GM21367 (cell line): ENCODE data around the gene MLLT3.

Experiments
- ATAC-seq: cut with Tn5 transposase; IDR thresholded peaks from one replicate; pipeline ENCODE4 v1.9.1; 2021; ENCODE audit not compliant: unreplicated experiment

MLLT3 gene

DNA sequence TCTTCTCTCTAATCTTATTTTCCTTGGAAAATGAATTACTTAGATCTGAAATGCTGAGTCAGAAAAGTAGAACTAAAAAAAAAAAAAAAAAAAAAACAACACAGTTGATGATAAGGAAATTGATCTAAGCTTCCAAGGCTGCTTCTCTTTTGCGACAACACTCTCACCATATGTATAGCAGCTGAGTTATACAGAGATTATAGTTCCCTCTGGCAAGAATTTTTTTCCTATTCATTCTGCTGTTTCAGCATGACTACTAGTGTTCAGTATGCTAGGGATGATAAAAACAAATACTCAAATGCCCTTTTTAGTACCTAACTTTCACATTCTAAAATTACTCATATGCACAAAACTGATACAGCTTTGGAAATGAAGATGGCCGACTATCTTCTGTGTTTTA is 267.3 kb downstream of the MLLT3 start:
- no peak for ATAC-seq

DNA sequence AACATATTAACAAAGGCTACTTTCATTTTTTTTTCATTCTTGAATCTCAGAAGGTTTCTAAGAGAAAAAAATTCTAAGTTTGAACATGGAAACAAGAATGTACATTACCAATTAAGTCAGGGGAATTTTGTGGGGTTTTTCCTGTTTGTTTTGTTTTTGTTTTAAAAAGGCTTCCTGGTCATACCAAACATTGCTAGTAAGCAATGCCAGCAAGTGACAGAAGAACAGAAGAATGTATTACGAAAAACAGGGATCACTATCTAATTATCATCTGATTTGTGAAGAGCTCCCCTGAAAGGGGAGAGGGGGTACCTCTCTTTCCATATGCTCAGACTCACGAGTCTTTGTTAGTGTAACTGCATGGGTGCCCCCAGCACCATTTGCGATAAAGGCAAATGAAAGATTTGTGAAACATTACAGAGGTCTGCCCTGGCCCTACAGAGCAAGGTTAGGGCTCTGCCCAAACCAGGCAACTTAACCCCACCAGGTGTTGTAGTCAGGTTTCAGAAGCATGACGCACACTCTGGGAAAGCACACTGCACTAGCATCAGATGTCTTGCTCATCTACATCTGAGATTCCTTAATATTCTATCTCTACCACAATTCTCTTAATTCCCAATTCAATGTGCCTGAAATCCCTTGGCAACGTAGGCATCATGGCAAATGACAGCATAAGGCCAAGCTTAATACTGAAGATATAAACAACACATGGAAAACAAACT is 268.2 kb downstream of the MLLT3 start:
- ATAC-seq, result no peak

DNA sequence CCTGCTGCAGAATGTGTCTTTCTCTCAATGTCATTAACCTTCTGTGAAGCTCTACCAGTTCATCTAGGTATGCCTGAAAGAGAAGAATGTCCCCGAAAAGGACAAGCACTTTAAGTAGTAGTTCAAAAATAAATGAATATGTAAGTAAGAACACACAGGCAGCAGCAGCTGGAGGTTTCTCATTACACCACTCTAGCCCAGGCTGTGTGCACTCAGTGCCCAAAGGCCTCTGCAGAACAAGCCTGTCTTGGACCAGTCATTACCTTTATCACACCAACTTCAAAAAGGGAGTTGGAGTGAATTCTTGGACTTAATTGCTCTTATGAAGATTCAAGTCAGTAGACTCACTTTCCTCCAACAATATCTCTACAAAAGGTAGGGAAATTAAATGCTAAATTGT is 268.8 kb downstream of the MLLT3 start:
- ATAC-seq, result no peak

DNA sequence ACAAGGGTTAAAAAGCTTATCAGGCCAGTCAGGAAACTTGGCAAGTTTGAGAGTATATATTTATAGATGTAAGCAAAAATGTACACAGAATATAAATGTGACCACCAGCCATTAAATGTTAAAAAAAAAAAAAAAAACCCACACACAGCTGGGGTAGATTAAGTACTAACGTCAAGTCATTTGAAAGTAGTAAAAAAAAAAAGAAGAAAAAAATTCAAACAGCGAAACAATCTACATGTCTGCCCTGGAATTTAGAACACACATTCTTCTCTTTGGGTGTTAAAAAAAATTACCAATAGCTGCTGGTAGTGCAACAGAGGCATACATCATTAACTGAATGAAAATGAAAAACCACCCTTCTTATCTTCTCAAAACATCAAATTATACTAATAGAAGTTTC is 269.7 kb downstream of the MLLT3 start:
- ATAC-seq, result no peak

DNA sequence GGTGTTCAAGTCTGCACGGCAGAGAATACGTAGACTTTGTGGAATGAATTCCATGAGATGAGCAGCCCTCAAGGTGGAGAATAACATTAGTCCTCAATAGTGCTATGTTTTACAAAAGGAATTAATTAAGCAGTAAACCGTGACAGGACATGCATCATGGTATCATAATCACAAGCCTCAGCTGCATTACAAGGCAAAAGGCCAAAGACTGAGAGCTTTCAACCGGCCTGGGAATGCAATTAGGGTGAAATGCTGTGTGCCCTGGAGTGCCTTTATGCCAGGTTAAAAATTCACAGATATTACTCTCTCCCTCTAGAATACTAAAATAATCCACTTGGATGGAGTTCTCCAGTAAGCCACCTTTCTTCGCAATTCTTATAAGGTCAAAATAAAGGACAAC is 270.6 kb downstream of the MLLT3 start:
- ATAC-seq, result no peak

DNA sequence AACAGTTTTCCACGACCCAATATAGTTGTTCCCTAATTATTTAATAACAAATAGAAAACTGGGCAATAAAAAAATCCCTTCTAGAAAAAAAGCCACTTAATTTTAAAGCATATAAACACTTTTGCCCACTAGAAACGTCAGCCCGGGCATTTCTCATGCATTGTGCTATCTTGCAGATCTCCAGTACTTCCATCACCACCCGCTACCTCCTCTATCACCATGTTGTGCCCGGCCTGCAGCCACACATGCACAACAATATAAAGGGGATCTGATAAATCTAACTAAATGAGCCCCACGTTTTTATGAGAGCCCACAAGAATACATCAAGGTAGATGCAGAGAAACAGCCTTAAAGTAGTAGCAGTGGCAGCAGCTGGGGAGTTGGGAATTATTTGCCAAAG is 272.7 kb downstream of the MLLT3 start:
- ATAC-seq, result no peak

DNA sequence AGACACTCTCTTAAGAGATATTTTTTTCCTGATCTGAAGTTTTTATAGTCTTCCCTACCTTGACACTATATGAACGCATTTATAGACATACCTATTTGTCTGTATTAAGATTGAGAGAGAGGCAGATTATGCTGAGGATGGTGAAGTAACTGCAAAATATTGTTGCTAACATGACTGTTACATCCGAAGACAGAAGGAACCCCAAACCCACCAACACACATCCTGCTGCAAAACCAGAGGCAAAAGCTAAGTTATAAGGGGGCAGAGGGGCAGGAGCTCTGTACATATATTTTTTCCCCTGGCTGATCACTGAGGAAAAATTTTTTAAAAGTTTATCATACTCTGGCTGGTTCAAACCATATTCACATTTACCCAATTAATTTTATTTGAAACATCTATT is 279.0 kb downstream of the MLLT3 start:
- no peak for ATAC-seq

DNA sequence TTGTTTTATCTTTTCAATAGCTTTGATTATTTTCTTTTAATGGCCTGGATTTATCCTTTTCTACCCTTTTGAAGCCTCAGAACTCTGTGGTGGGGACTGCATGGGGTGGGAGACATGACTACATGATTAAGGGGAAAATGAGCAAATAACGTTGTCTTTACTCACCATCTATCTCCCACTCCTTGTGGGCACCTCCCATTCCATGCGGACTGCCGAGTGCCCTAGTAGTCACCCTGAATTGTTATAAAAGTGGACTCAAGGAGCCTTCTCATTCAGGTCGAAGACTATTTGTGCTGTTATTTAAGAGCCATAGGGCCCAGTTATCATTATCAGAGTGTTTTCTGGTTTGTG is 281.8 kb downstream of the MLLT3 start:
- no peak for ATAC-seq

DNA sequence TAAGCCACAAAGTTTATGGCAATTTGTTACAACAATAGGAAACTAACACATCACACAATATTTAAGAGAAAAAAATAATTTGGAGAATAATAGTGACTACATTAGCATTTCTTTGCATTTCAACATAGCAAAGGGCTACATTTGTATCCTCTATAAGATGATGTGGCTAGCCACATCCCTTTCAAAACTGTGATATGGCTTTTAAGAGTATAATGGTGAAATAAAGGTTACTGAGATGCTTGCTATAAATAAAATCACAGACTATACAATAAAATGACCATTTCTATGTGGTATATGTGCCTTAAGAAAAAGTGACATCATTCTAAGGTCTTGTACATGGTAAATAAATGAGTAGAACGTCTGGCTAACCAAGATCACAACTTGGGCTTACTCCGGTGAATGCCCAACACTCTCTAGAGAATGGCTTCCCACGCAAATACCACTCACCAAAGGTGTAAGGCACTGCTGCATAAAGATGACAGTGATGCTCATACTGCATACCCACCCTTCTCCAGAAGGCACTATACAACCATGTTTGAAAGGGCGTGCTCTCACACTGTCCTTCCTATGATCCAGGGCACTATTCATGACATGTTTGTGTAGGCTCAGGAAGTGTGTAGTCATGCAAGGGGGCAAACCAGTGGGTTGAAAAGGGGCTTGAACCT is 286.5 kb downstream of the MLLT3 start:
- ATAC-seq, result no peak

DNA sequence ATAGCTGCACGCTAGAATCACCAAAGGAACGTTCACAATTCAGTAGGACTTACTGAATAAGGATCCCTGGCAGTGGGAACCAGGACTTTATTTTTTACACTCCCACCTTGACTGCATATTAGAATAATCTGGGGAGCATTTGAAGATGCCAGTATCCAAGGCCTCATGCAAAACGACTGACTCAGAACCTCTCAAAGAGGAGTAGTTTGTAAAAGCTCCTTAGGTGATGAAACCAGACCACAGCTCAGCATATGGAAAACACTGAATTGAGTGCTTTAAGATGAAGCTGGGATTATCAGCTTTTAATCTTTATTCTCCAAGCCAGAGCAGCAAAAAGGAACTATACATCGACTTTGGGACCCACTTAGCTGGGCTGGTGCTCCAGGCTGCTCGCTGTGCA is 288.3 kb downstream of the MLLT3 start:
- ATAC-seq, result no peak

DNA sequence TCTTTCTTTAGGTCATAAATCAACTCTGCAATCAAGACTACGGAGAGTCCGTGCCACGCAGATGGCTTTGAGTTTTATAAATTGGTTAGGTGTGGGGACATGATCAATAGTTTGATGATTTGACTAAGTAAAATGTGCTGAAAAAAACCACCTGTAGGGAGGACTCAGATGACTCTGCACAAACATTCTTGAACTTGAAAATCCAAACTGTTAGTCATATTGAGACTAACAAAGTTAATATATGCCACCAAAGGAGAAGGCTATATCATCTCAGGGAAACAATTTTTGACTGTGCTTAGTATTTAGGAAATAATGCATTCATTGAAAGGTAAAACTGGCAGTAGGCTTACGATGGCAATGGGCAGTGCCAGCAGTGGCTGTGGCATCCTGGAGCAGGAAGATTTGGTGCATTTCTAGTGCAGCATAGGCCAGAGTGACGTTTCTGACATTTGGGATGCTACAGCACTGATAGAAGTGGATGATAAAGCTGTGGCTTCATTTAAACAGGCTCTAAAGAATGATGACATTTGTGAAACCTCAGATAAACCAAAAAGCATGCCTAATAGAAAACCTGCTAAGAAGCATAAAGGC is 291.1 kb downstream of the MLLT3 start:
- ATAC-seq, result peak; percentile 59

DNA sequence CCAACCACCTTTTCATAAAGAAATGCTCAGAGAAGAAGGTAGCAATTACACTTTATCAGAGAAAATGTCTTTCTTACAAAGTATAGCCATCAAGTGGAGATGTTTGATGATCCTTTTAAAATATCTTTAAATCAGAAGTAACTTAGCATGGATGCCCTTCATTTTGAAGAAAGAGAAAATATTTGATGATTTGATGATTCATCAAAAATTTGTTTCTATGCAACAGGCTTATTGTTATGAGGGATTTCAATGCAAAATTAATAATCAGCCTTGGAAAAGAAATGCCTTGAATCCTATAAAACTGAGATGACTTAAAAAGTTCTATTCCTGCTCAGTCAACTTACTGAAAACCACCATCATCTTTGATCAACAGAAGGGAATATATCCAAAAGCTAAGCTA is 291.6 kb downstream of the MLLT3 start:
- ATAC-seq, result no peak

DNA sequence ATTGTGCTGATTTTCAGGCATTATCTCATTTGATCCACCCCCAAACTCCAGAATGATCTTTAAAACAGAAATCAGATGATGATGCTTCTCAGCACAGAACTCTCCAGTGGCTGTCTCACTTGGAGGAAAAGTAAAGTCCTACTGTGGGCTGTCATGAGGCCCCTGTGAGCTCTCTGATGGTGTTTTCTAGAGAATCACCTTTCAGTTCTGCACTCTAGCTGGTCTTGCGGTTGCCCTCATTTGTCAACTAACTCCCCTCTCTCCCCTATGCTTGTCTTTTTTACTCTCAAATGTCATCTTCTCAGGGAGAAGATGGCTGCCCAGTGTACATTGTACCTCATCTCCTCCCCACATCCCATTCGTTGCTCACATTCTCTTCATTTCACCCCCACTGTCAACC is 295.8 kb downstream of the MLLT3 start:
- no peak for ATAC-seq

DNA sequence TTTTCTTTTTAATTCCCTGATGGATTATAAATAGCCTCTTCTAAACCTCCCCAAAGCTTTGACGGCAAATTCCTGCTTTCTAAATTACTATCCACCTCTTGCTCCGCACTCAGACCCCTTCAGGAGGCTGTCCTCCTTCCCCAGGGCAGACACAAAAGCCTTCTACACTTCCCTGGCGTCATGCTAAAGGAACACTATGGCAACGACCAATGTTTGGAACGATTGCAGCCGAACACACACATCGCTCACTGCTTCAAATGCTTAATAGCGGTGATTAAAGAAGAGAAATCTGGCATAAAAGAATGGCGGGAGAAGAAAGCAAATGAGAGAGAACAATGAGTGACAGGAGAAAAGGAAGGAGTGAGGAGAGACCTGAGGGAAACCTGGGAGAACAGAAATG is 297.3 kb downstream of the MLLT3 start:
- no peak for ATAC-seq

DNA sequence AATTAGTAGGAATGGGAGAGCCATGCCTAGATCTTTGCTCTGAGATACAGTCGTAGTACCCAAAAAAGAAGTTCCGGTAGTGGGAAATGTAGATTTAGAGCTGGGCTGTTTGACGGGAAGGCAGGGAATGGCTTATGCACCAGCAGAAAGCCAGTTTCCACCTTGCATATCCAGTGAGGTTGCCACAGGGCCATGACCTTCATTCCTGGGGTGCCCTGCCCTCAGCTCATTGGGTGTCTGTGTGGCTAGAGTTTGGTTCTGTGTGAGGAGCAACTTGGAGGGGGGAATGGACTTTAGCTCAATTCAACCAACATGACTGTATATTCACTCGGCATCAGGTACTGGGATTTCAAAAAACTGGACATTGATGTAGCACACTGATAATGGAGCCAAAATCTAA is 300.1 kb downstream of the MLLT3 start:
- no peak for ATAC-seq

DNA sequence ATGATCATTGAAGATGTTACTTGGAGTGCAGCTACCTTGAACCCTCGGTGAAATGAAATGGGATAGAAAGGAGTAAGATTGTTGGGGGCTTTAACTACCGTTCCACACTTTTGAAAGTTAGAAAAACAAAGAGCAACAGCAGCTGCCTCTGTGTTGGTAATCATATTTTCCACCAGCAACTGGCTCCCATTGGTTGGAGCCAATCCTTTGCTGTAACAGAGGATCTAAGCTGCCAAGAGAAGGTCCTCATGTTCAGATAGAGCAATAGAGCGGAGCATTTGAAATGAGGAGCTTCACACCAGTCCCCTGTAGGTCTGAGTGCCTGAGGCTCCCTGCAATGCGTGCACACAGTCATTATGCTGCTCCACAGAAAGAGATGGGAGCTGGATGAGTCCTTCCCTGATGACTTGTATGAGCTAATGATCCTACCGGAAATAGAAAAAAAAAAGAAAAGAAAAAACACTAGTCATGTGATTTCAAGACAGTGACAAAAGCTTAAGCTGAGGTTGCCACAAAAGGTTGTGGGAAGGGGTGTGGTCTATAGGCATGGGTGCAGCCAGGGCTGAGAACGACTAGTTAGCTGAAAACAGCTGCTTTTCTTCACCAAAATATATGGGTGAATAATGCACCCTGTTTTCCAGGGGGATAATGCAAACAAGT is 300.7 kb downstream of the MLLT3 start:
- no peak for ATAC-seq

DNA sequence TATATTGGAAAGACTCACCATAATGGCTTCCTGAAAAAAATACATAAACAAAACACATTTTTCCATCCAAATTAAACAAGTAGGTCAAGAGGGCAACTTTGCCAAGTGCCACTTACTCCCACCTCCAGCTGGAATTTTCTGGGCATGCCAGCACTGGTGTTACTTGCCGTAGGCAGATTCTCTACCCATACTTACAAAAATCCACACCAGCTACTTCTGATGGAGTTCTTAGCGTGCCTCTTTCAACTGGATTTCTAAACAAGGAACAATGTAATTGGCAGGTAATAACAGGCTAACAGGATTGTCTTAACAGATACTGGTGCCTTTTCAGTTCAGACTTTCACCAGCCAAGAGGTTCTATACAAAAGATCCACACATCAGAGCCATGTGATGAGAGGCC is 301.4 kb downstream of the MLLT3 start:
- ATAC-seq, result no peak

DNA sequence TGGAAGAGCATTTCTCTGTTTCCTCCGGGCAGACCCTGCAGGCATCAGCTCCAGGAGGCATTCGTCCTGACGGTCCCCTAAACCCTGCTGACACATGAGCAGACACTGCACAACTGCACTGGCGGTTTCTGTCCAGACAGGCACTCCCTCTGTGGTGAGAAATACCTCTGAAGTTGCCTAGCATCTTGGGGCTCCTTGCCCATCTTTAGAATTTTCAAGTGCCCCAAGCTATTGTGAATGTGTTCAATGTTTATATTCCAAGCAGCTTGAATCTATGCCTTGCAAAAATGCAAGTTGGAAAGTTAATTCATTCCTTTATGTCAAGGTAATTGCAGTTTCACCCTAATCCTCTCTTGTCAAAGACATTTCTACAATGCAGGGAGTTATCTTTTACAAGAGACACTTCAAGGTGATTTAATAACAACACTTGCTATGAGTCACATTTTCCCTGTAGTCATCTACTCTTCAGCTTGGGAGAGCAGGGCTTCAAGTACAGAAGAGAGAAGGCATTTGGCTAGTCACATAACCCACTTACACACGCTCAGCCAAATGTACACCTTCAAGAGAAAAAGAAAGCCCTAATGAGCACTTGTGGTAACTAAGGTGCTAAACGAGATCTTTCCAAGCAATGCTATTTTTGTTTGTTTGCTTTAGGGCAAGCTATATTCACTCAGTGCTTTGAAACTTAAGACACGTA is 302.5 kb downstream of the MLLT3 start:
- ATAC-seq, result no peak

DNA sequence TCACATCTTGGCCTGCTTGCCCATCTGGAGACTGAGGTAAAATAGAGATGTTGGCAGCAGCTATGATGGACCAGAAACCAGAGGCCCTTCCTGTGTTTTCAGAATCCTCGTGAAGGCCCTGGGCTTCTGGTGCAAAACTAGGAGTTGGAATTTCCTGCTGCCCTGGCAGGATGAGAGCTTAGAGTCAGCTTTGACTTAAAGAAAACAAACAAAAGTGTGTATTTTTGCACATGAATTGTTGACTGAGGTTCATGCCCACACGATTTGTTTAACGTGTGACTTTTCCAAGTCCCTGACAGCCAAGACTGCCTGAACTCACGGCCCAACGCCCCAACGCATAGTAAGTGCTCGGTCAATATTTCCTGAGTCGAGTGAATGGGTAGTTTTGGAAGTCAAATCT is 303.1 kb downstream of the MLLT3 start:
- ATAC-seq, result no peak

DNA sequence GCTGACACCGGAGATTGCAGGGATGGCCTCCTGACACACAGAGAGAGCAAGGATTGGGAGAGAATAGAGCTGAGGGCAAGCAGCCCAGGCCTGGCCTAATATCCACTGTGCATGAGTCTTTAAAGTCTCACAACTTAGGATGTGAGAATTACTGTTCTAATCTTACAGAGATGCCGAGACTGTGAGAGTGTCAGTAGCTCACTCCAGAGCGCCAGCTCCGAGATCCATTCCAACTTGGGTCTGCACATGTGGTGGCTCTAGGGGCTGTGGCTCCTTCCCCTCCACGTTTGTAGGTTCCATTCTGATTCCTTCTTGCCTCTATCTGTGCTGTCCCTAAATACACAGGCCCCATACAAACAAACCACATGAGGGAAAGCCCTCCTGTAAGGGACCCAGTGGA is 304.6 kb downstream of the MLLT3 start:
- no peak for ATAC-seq

DNA sequence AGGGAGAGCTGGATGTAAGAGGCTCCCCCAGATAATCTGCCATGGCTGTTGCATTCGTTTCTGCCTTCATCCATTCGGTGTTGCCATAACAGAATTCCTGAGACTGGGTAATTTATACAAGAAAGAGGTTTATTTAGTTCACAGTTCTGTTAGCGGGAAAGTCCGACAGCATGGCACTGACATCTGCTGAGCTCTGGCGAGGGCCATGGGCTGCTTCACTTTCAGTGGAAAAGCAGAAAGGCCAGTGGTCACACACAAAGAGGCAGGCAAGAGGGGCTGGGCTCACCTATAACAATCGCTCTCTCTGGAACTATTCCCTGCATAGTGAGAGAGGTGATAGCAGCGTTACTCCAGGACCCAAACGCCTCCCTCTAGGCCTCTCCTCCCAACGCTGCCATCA is 305.9 kb downstream of the MLLT3 start:
- ATAC-seq, result no peak

DNA sequence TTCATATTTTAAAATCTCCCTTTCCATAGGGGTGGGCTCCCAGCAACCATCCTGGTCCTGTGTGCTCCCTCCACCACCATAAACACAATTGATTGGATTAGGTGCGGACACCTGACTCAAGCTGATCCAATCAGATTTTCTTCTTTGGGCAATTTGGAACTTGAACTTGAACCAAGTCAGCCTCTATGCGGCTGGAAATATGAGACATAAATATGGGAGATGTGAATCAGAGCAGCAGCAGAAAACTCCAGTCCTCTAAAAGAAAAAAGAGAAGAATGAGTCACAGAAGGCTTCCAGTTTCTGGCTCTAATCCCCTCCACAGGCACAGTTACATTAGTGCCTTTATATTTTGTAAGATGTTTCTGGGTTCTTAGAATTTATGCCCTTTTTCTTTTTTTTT is 306.6 kb downstream of the MLLT3 start:
- no peak for ATAC-seq
